ENCODE measurements around the gene ATP5F1A.
A peak's percentile ranks its signal among the peaks of the same experiment; 100 is the strongest.

Gene ATP5F1A

GRCh38 chr18:46073474-46074331 is 24.4 kb downstream of the ATP5F1A start:
- DNase-seq (ENCODE audit: low read depth), result no peak

GRCh38 chr18:46072959-46073358 is 25.1 kb downstream of the ATP5F1A start:
- no peak for DNase-seq (ENCODE audit: low read depth)

GRCh38 chr18:46072376-46072867 is 25.7 kb downstream of the ATP5F1A start:
- no peak for DNase-seq (ENCODE audit: low read depth)

GRCh38 chr18:46071653-46072375 is 26.3 kb downstream of the ATP5F1A start, which contains the start of gene PSTPIP2:
PSTPIP2 (minus strand) TSS chr18:46072260; CDS start chr18:46072188, 72 bp downstream.
- DNase-seq (ENCODE audit: low read depth), result peak; percentile 65

- DNase-seq (ENCODE audit: low read depth), result peak; percentile 13
Measured at GRCh38 chr18:46070815-46071652, 27.1 kb downstream of the ATP5F1A start.

GRCh38 chr18:46070232-46070631 is 27.9 kb downstream of the ATP5F1A start:
- DNase-seq (ENCODE audit: low read depth), result no peak

GRCh38 chr18:46069524-46069923 is 28.6 kb downstream of the ATP5F1A start:
- no peak for DNase-seq (ENCODE audit: low read depth)

GRCh38 chr18:46068763-46069162 is 29.3 kb downstream of the ATP5F1A start:
- DNase-seq (ENCODE audit: low read depth), result no peak

GRCh38 chr18:46067438-46068007 is 30.6 kb downstream of the ATP5F1A start:
- no peak for DNase-seq (ENCODE audit: low read depth)

GRCh38 chr18:46062781-46063180 is 35.3 kb downstream of the ATP5F1A start:
- no peak for DNase-seq (ENCODE audit: low read depth)

- no peak for DNase-seq (ENCODE audit: low read depth)
Measured at GRCh38 chr18:46061796-46062195, 36.3 kb downstream of the ATP5F1A start.

GRCh38 chr18:46061387-46061786 is 36.7 kb downstream of the ATP5F1A start:
- no peak for DNase-seq (ENCODE audit: low read depth)

GRCh38 chr18:46060359-46060841 is 37.7 kb downstream of the ATP5F1A start:
- no peak for DNase-seq (ENCODE audit: low read depth)

GRCh38 chr18:46055838-46056230 is 42.3 kb downstream of the ATP5F1A start:
- DNase-seq (ENCODE audit: low read depth), result no peak

GRCh38 chr18:46054956-46055837 is 42.9 kb downstream of the ATP5F1A start:
- no peak for DNase-seq (ENCODE audit: low read depth)

GRCh38 chr18:46053368-46054095 is 44.6 kb downstream of the ATP5F1A start:
- no peak for DNase-seq (ENCODE audit: low read depth)

GRCh38 chr18:46051731-46052461 is 46.2 kb downstream of the ATP5F1A start:
- DNase-seq (ENCODE audit: low read depth), result no peak

- DNase-seq (ENCODE audit: low read depth), result no peak
Measured at GRCh38 chr18:46050268-46050667, 47.8 kb downstream of the ATP5F1A start.

GRCh38 chr18:46048641-46049040 is 49.5 kb downstream of the ATP5F1A start:
- no peak for DNase-seq (ENCODE audit: low read depth)
